Measurements from ENCODE around the gene VPS29.
A peak's percentile ranks its signal among the peaks of the same experiment; 100 is the strongest.
"Not testable (repeated sequence)": the region's sequence is repeated elsewhere in the genome, so short reads cannot be mapped to it uniquely, and the experiment has no call there.

The VPS29 gene

DNA sequence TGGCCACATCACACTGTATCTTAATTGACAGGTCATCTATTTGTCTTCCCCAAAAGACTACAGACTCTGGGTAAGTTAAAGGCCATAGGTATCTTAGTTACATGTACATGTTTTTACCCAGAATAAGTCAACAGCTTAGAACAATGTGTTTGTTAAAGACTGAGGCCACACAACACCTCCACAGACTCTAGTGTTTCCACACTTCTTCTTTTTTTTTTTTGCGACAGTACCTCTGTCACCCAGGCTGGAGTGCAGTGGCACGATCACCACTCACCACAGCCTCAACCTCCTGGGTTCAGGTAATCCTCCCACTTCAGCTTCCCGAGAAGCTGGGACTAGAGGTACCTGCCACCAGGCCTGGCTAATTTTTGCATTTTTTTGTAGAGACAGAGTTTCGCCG lies 35.1 kb downstream of the VPS29 start:
- TF ChIP-seq, protein P1, sequence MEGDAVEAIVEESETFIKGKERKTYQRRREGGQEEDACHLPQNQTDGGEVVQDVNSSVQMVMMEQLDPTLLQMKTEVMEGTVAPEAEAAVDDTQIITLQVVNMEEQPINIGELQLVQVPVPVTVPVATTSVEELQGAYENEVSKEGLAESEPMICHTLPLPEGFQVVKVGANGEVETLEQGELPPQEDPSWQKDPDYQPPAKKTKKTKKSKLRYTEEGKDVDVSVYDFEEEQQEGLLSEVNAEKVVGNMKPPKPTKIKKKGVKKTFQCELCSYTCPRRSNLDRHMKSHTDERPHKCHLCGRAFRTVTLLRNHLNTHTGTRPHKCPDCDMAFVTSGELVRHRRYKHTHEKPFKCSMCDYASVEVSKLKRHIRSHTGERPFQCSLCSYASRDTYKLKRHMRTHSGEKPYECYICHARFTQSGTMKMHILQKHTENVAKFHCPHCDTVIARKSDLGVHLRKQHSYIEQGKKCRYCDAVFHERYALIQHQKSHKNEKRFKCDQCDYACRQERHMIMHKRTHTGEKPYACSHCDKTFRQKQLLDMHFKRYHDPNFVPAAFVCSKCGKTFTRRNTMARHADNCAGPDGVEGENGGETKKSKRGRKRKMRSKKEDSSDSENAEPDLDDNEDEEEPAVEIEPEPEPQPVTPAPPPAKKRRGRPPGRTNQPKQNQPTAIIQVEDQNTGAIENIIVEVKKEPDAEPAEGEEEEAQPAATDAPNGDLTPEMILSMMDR (IDR thresholded peaks at IDR 0.05; ENCODE audit: low read depth, low read length, missing control alignments): no peak
- H3K4me3 ChIP-seq (ENCODE audit: low read depth, low read length): peak overlapping the region; percentile 73; the same call in 1 of the 2 replicates
- DNase-seq (ENCODE audit: low read depth): no peak

DNA sequence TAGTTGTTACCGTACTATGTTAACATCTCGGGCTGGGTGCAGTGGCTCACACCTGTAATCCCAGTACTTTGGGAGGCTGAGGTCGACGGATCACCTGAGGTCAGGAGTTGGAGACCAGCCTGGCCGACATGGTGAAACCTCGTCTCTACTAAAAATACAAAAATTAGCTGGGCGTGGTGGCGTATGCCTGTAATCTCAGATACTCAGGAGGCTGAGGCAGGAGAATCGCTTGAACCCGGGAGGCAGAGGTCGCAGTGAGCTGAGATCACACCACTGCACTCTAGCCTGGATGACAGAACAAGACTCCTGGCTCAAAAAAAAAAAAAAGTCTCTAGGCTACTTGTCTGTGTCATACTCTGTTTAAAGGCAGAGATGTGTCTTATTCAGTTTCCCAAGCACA lies 36.1 kb downstream of the VPS29 start:
- H3K4me3 ChIP-seq (ENCODE audit: low read depth, low read length); DNase-seq (ENCODE audit: low read depth): not testable (repeated sequence)

DNA sequence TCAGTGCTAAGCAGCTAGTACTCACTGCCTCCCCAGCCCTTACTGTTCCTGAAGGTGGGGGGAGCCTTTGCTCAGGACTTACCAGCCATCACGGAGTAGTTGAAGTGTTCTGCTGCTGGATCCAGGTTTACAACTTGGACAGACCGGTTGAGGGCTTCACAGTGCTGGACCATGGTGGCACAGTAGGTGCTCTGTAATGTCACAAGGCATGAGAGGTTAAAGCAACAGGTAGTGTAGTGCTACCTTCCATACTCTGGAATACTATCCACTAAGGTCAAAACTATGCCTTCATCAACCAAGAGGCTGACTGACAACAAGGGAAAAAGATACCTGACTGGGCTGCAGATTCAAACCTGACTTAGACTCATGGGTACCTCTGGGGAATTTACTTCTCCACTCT lies 36.9 kb downstream of the VPS29 start:
- no peak for DNase-seq (ENCODE audit: low read depth)
- TF ChIP-seq, protein P1 (IDR thresholded peaks at IDR 0.05; ENCODE audit: low read depth, low read length, missing control alignments): no peak
- no peak overlapping the region for H3K4me3 ChIP-seq (ENCODE audit: low read depth, low read length)

DNA sequence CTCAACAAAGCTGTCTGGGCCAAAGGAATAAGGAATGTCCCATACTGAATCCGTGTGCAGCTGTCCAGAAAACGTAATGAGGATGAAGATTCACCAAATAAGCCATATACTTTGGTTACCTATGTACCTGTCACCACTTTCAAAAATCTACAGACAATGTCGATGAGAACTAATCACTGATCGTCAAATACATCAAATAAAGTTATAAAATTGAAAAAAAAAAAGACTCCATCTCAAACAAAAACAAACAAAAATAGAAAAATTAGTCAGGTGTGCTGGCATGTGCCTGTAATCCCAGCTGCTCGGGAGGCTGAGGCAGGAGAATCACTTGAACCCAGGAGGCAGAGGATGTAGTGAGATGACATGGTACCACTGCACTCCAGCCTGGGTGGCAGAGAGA lies 40.7 kb downstream of the VPS29 start:
- H3K4me3 ChIP-seq (ENCODE audit: low read depth, low read length): not testable (repeated sequence)

DNA sequence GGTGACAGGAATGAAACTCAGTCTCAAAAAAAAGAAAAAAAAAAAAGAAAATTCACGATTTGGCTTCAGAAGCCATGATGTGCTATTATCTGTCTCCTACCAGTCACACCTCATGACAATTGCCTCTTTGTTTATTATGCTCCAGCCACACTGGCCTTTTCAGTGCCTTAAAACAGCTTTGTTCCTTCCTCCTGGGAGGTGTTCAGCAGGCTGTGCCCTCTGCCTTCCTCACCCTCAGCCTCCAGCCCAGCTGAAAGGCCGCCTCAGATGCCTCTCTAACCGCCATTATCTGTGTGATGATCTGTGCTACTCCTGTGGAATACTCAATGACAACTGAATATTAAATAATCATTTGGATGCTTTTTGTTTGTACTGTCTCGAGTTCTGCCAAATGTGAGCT lies 43.2 kb downstream of the VPS29 start:
- TF ChIP-seq, protein P1 (IDR thresholded peaks at IDR 0.05; ENCODE audit: low read depth, low read length, missing control alignments): no peak

More for the DNA sequence above, 40.7 kb downstream of the VPS29 start:
- DNase-seq (ENCODE audit: low read depth): not testable (repeated sequence)

DNA sequence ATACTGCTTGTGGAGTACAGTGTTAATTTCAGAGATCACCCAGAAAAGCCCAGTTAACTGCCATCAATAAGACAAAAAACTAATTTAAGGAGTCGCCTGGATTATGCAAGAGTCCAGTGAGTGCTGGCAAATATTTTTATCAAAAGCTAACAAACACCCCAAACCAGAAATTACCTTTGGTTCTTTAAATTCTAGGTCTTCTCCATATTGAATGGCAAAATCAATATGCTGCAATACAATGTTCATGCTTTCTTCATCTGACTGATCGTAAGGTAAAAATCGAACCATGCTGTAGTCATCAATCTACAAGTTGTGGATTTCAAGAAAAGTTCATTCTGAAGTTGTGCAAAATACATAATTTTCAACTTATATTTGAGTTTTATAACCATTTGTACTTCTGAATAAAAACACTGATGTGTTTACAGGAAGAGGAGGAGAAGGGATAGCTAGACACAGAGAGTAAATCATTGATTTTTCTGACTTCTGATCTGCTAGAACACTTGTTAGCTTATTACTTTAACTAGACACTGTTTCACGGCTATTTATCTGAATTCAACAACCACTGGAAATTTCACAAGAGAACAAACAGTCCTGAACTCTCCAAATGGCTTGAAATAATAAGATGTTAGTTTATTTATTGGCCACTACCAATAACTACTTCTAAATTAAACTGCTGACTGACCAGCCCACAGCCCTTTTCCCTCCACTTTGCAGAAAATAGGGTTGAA lies 48.2 kb downstream of the VPS29 start:
- no peak for DNase-seq (ENCODE audit: low read depth)
- TF ChIP-seq, protein P1 (IDR thresholded peaks at IDR 0.05; ENCODE audit: low read depth, low read length, missing control alignments): no peak

More for the DNA sequence above, 43.2 kb downstream of the VPS29 start:
- DNase-seq (ENCODE audit: low read depth): no peak
- H3K4me3 ChIP-seq (ENCODE audit: low read depth, low read length): no peak overlapping the region

DNA sequence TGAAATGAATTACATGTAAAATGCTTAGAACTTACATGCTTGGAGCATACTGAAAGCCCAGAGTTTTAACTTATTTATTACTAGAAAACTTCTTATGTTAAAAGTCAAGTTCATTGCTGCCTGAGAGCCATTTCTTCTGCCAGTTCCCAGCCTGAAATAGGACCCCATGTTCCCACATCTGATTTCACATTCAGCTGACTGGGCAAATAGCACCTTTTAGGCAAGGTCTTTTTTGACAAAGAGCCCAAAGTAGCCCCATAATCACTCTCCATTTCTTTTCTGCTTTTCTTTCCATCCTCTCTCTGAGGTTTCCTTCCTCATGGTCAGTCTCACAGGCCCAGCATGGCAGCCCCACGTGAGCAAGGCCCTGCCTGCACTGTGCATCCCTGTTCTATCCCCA lies 50.6 kb downstream of the VPS29 start:
- DNase-seq (ENCODE audit: low read depth): no peak
- H3K4me3 ChIP-seq (ENCODE audit: low read depth, low read length): no peak overlapping the region
- TF ChIP-seq, protein P1 (IDR thresholded peaks at IDR 0.05; ENCODE audit: low read depth, low read length, missing control alignments): no peak

More for the DNA sequence above, 48.2 kb downstream of the VPS29 start:
- H3K4me3 ChIP-seq (ENCODE audit: low read depth, low read length): no peak overlapping the region

DNA sequence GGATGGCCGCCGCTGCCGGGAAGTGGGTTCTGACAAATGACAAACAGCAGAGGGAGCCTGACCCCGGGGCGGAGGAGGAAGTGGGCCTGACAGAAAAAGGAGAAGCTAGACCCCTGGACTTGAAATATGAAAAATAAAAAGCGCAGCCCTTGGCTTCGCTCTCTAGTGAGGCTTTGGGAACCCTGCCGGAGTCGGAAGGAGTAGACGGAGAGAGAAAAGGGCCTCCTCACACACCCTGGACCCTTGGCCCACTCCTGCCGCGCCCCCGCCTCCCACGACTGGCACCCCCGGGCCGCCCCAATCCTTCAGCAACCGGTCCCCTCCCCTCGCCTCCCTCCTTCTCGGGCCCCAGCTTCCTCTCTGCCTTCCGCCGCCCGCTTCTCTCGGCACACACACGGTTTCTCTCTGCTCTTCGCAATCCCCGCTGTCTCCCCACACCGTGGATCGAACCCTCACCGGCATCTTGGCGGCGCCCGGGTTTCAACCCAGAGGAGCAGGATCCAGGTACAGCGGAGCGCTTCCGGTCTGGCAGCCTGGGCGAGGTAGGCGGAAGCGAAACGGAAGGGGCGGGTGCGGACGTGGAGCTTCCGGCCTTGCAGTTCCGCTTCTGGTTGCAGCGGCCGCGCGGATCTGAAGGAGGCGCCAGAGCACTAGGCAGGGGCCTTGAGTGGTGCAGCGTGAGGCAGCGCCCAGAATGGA lies 52.0 kb downstream of the VPS29 start, which contains the start of gene ARPC3:
Gene ARPC3 (minus strand): TSS at position 539 of the 699 bp plus-strand sequence. CDS start 77 bp downstream, at position 462.
- TF ChIP-seq, protein P1 (IDR thresholded peaks at IDR 0.05; ENCODE audit: low read depth, low read length, missing control alignments): peak; percentile 85
- H3K4me3 ChIP-seq (ENCODE audit: low read depth, low read length): peak within 1 kb of the TSS; percentile 60
- peak; percentile 90 for DNase-seq (ENCODE audit: low read depth)

All from GM12864 (cell line).